ENCODE measurements around the gene CDH4.

The CDH4 gene

DNA sequence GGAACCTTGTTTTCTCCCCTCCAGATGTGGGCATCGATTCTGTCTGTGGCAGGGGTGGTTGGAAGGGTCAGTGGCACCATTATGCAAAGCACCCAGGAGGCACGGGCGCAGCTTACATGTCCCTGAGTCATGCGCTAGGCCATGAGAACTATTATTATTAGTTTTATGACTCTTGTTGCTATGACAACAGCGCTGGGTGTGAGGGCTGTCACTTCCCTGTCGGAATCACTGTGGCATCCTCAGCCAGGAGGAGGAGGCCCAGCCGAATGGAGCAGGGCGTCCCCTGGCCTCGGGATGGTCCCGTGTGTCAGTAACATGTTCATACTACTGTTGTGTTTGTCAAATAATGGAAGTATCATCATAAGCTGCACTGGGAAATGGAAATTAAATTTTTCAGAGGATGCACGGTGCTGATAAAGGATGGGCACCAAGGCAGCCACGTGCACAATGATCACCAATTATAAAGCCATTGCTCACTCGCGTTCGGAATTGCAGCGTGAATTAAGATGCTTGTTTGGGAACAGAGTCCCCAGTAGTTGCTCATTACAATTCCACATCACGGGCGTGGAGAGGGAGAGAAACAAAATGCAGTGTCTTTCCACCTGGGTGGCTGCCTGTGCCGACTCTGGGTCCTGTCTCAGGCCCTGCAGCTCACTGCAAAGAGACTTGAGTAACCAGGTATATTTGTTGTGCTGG, 247.9 kb downstream of the CDH4 start:
- DNase-seq: peak; percentile 38

DNA sequence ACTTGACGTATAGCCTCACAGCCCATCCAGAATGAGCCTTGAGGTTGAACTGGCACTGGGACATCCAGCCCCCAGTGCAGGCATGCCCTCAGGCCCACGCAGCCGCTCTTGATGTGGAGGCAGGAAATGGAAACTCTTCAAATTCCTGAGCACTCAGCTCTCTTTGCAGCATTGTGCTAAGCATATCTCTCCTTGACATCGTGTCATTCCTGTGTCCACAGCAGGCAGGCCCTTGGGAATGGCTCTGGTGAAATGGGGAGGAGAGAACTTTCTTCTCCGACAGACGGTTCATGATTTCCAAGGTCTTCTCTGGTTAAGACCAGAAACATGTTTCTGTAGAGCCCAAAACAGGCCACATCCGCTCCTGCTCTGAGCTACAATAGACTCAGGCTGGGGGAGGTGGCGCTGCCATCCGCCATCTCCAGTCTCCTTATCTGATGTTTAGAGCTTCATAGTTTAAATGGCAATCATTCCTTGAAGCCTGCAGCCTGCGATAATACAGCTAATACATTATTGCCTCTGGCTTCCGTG, 248.8 kb downstream of the CDH4 start:
- peak; percentile 33 for DNase-seq

DNA sequence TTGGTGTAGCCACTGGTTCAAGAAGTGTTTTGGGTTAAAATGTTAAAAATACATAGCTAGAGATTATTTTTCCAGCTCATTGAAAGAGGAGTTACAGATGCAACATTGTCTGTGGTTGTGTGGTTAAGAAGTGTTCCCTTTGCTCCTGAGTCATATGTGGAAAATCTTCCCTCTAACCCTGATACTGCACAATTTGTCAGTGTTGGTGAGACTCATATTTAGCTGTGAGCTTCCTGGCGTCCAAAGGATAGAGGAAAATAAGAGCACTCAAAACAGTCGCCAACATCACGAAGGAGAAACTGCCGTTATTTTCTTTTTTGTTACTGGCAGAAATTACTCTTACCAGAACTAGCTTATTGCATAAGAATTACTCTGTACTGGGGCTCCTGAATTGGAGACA, 250.4 kb downstream of the CDH4 start:
- DNase-seq: no peak

DNA sequence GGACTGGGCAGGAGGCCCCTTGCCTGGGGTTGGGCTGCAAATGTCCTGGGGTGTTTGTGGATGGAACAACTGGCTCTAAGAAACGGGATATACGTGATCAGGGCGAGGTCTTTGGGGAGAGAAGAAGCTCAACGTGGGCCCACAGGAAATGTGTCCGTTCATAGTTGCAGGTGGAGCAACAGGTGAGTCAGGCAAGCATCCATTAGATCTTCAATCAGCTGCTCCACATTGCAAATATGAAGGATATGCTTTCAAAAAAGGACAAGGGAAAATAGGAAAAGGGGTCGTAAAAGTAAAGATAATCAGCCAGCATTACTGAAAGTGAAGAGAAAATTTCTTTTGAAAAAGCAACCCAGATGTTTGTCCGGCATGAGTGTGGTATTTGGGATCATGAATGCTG, 251.0 kb downstream of the CDH4 start:
- no peak for DNase-seq

DNA sequence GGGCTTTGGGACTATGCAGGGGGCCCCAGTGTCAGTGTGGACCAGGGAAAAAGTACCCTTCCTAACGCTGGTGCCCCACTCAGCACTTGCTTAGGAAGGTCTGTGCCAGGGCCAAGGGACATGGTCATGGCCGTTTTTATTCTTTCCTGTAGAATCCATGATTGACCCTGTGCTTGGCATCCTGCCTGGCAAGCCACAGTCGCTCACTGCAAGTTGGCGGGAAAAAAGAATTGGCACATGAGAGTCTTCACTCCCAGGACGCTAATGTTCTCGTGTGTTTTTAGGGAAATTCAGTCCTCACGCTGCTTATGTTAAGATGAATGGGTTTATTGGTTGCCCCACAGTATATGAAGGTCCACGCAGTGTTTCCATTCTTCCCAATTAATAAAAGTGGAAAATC, 253.4 kb downstream of the CDH4 start:
- DNase-seq: no peak

DNA sequence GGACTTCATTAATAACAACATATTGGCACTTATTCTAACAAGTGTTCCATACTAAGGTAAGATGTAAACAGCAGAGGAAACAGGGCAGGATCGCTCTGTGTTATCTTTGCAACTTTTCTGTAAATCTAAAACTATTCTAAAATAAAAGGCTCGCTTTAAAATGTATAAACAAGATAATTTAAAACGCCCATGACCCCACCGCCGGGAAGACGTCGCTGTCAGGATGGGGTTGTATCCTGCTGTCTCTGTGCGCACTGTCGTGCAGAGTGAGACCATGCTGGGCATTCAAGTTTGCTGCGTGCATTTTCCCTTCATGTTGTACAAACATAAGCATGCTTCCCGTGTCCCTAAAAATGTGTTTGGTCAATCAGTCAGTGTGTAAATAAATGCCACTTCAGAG, 255.7 kb downstream of the CDH4 start:
- no peak for DNase-seq

DNA sequence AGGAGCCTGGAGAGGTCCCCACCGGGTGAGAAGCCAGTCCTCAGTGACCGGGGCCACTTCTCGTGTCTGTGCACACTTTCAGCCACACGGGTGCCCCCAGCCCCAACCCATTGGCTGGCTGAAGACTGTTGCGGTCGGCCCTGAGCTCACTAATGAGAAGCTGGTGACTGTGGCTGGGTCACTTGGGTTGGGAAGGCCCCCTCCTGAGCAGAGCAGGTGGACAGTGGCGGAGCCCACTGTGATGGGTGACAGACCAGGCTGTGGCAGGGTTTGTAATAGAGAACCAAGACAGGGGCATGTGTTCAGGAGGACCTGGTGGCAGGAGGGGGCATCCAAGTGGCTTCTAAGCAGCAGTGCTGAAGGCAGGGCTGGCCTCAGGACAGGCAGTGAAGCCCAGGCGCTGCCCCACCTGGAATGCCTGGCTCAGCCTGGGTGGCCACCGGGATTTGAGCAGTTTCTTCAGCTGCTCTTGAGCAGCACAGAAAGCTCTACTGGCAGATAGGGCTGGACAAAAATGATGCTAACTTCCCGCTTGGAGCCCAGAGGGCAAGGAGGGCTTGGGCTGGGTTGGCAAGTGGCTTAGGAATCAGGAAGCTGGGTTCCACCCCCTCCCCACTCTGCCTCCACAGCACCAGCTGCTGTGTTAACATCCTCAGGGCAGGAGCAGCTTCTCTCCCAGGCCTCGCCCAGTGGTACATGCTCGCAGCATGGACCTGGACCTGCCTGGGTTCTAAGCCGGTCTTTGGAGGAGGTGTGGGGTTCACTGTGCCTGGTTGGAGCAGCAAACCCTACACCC, 256.4 kb downstream of the CDH4 start:
- no peak for DNase-seq

DNA sequence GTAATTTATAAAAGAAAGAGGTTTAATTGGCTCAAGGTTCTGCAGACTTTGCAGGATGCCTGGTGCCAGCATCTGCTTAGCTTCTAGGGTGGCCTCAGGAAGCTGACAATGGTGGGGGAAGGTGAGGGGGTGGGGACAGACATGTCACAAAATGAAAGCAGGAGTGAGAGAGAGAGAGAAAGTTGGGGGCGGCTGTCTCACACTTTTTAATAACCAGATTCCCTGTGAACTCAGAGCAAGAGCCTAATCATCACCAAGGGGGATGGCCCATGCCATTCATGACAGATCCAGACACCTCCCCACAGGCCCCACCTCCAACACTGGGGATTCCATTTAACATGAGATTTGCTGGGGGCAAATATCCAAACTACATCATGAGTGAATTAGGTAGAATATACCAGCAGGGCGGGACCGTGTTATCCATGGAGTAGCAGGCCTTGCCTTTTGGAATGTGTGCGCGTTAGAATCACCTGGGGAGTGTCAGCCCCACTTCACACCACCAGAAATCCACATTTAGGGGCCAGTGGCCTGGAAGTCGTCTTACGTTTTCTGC, 258.8 kb downstream of the CDH4 start:
- DNase-seq: no peak

DNA sequence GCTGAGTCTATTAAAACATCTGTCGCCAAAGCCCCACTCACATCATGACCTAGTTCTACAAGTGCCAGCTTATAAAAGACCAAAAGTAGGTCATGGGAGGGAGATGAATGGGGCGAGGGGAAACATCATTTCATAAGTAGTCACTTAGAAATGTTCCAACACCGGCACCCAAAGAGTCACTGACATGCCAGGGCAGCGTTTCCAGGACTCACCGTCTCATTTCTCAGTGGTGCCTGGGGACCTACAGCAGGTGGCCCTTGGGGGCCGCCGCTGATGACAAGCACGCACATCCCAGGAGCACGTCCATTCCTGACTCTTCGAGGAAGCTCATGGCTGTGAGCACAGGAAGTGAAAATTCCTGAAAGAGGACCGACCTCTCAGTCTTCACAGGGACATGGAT, 260.4 kb downstream of the CDH4 start:
- DNase-seq: no peak

DNA sequence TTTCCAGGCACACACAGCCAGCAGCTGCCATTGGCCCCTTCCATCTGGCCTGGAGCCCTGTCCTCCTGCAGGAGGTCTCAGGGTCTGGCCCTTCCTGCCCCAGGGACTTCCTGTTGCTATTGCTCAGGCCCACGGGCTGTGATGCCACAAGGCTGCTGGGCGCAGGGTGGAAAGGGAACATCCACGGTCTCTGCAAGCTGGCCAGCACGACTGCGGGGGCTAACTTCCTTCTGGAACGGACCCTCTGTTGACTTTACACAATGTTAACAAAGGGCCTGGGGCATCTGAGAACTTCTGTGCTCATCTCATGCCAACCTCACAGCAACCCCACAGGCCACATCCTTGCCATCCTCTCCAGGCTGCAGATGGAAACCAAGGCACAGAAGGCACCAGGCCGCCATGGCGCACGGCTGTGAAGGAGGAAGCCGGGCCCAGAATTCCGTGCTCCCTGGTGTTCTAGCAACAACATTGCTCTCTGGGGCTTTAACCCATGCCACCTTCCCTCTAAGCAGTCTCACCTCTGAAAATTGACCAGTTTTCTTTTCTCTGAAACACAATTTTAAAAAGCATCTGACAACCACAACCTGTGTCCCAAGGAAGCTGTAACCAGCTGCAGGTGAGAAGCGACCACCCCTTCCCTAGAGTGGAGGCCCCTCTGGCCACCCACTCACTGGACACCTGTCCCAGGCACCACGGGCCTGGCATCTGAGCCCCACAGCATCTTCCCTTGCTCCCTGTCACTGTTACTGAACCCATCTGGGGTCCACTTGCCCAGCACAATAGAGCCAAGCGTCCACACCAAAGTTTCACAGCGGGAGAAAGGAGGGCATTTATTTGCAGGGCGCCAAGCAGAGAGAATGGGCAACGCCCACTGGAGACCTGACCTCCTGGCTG, 261.3 kb downstream of the CDH4 start:
- no peak for DNase-seq

DNA sequence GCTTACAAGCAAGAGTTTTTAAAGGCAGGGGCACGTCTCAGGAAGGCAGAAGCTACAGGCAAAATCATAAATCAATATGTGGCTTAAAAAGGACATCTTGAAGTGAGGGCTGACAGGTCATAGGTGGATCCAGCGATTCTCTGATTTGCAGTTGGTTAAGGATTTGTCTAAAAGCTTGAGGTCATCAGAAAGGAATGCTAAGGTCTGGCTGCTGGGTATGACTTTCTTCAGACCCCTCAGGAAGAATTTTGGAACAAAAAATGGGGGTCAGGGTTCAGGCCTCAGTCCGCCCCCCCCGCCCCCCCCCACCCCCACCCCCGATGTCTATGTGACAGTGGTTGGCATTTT, 261.9 kb downstream of the CDH4 start:
- DNase-seq: no peak

DNA sequence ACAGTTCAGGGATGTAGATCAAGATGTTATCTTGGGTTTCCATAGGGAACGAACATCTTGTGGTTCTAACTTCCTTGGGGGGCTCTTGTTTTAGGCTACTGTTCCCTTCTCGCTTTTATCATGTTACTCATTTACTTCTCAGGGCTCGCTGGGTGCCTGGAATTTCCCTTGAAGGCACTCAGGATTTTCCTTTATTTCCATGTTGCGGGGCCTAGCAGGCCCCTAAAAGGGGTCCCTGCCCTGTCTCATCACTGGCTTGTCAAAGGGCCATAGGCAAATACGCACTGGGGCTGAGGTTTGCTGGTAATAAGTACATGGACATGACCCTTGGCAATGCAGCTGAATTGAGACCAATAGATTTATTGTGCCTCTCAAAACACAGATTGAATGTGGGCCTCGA, 262.3 kb downstream of the CDH4 start:
- DNase-seq: no peak

DNA sequence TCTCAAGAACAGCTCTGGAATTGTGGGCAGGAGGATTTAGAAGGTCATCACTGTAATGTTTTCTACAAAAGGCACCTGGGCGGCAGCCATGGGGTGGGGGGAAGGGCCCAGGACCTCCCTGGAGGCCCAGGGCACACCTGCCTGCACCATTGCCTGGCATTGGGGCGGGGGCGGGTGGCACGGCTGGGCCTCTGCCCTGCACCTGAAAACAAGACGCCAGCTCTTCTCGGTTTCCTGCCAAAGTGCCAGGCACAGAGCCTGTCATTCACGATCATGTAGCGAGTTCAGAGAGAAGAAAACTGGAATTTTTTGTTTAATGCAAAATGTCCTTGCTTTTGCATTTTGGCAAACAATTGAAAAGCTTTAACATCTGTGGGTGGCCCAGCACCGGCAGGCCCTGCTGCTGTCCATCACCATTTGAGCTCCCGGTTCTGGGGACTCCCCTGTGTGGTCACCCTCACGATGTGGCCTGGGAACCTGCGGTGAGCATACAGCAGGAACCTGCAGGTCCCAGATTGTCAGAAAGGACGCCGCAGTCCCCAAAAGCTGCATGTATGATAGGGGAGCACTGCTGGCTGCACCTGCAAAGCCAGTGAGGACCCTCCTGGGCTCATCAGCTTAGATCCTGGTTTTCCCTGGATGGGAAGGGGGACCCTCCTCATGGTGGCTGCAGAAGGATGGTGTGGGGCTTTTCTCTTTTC, 262.9 kb downstream of the CDH4 start:
- DNase-seq: no peak

DNA sequence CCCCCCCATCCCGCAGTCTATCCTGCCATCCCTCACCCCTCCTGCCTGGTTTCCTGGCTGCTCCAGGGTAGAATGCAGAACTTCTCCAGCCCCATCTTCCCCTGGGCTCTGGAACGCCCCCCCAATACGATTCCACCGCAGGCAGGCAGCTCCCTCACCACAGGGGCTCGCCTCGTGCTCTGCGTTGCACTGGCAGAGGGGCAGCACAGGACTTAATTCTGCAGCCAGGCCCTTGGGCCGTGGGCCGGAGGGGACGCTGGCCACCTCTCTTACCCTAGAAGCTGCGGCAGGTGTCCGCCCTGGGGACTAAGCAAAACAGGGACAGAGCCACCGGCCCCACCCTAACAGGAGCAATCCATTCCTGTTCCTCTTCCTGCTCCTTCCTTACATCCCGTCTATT, 263.9 kb downstream of the CDH4 start:
- DNase-seq: no peak

DNA sequence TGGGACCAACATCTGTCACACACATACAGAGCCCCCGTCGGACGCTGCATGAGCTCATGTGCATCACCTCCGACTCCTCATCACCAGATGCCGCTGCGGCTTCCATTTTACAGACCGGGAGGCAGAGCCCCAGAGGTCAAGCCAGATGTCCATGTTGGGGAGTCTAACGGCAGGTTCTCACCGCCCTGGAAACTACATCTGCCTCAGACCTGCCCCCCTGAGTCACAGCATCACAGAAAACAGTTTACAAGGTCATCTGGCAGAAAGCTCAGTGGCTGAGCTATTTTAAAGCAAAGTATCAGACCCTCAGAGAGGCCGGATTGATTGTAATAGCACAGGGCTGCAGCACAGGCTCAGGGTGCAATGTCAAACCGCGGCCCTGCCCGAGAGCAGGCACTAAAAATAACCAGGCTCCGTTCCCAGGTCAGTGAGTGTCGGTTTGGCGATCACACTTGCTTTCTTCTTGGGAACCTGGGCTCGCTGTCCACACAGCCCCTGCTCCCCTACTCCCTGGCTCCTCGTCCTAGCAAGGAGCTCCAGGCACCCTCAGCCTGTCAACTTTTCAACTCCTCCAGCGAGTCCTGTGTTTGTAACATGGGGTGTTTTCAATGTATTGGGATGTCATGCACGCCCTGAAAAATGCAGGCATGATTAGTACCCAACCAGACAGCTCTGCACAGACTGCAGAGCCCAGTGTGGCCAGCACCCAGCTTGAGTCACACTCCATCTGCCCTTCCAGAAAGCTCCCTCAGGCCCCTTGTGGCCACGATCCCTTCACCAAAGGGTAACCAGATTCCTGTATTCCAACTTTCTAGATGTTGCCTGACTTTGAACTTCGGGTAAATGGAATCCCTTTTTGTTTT, 264.5 kb downstream of the CDH4 start:
- peak; percentile 26 for DNase-seq

DNA sequence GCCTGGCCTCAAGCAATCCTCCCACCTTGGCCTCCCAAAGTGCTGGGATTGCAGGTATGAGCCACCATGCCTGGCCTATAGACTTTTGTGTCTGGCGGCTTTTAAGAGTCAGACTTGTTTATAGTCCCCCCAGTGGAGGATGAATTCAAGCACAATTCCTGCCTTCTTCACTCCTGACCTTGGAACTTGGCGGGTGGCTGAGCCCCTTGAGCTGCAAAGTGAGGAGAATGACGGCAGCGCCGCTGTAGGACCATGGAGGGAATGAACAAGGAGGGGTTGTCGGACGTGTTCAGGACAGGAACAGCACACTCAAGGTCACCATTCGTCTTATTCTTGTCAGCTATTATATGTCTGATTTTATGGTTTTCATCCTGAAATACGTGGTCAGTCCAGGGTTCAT, 265.4 kb downstream of the CDH4 start:
- DNase-seq: no peak

DNA sequence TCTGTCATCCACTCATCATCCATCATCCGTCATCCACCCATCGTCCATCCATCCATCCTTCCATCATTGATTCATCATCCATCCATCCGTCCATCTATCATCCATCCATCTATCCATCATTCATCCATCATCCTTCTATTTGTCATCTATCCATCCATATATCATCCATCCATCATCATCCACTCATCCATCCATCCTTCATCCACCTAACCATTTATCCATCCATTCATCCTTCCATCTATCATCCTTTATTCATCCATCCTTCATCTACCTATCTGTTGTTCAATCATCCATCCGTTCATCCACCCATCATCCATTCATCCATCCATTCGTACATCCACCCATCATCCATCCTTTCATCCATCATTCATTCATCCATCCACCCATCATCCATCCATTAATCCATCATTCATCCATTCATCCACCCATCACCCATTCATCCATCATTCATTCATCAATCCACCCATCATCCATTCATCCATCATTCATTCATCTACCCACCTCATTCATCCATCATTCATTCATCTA, 266.4 kb downstream of the CDH4 start:
- no peak for DNase-seq

DNA sequence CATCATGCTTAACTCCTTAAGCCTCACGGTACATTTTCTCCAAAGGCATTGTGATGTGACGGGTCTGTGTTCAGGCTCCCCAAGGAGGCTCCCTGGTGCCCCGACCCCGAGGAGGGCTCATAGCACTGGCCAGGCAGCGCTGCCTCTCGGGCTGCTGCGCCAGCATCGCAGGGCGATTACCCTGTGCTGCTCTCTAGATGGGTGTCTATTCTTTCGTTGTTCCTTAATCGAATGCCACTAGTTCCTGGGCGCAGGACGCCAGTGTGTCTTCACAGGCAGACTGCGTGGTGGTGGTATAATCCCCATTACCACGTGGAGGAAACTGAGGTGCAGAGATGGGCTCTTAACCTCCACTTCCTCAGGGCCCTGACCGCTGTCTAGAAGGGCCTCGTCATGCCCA, 267.4 kb downstream of the CDH4 start:
- DNase-seq: no peak

DNA sequence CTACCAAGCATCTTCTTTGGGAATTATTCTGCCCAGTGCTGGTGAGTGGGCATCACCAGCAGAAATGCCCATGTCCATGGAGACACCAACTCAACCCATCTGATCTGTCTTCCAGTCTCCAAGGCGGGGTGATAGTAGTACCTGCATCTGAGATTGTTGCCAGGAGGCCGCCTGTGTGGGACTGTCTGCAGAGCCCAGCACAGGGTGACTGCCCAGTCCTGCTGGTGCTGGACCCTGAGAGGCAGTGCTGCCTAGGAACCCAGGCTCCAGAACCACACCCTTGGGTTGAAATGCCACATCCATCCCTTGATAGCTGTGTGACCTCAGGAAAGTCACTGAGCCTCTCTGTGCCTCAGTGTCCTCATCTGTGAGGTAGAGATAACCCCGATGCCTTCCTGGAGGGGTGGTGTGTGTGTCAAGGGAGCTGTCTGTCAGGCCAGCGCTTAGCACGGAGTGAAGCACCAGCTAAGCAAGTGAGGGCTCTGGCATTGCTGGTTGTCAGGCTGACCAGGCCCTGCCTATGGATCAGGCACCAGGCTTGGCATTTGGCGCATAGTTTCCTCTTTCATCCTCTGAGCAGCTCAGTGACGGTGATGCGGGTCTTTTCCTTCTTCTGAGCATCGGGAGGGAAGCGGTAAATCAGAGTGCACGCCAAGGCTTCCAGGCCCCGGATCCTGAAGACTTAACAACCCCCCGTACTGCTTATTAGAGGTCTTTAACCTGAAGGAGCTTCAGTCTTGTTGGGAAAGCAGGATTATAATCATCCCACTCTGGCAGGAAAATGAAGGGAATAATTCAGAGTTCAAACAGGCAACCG, 268.2 kb downstream of the CDH4 start:
- DNase-seq: no peak

DNA sequence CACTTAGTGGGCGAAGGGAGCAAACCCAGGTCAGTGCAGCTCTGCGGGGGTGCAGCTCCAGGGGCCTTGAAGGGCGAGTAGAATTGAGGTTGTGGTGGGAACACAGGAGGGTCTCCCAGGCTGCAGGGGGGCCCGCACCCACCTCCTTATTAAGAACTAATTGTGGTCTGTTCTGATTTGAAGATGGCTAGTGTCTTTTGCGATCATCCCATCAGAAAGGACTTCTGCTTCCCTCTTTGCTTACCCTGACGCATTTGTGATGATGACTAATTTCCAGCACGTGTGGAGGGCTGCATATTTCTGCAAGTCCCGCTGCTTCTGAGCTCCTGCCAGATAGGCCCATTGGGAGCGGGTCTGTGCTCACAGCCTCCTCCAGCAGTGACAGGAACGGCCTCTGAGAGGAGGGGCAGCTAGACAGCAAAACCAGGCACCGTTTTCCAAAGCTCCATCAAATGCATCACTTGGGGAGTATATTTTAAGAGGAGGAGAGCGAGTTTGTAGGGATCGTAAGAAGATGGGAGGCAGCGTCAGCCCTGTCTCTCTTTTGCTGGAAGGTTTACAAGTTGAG, 268.9 kb downstream of the CDH4 start:
- DNase-seq: peak; percentile 75
